GM04503 (cell line): ENCODE results near the gene INPP5D.
A peak's percentile ranks its signal among the peaks of the same experiment; 100 is the strongest.
"Not testable (repeated sequence)": the region's sequence is repeated elsewhere in the genome, so short reads cannot be mapped to it uniquely, and the experiment has no call there.

Experiments used
- DNase-seq: peaks from one replicate; pipeline ENCODE4 v3.0.0-alpha.2; 2012; ENCODE audit warnings: low read depth

INPP5D gene

GRCh38 chr2:233032551-233033320, 27.4 kb upstream of the INPP5D start, which contains the start of gene NEU2:
Gene NEU2 (plus strand): TSS chr2:233032672. CDS start chr2:233032672, 0 bp downstream.
- peak; percentile 52 for DNase-seq

GRCh38 chr2:233033672-233034071, 26.5 kb upstream of the INPP5D start:
- no peak for DNase-seq

- DNase-seq = no peak
Measured at GRCh38 chr2:233034091-233034882, 25.9 kb upstream of the INPP5D start.

- DNase-seq = no peak
Measured at GRCh38 chr2:233035426-233036161, 24.5 kb upstream of the INPP5D start.

GRCh38 chr2:233036162-233036838, 23.8 kb upstream of the INPP5D start:
- no peak for DNase-seq

- peak; percentile 77 for DNase-seq
Measured at GRCh38 chr2:233037078-233037477, 23.1 kb upstream of the INPP5D start.

GRCh38 chr2:233039212-233039845, 20.8 kb upstream of the INPP5D start:
- DNase-seq = no peak

GRCh38 chr2:233039846-233040530, 20.2 kb upstream of the INPP5D start:
- no peak for DNase-seq

GRCh38 chr2:233040571-233040970, 19.6 kb upstream of the INPP5D start:
- DNase-seq = no peak

GRCh38 chr2:233041722-233042323, 18.3 kb upstream of the INPP5D start:
- no peak for DNase-seq

GRCh38 chr2:233042549-233042948, 17.6 kb upstream of the INPP5D start:
- DNase-seq = no peak

GRCh38 chr2:233044974-233045605, 15.1 kb upstream of the INPP5D start:
- no peak for DNase-seq

- DNase-seq = no peak
Measured at GRCh38 chr2:233047206-233047605, 12.9 kb upstream of the INPP5D start.

- DNase-seq = no peak
Measured at GRCh38 chr2:233047667-233048066, 12.5 kb upstream of the INPP5D start.

- no peak for DNase-seq
Measured at GRCh38 chr2:233048569-233049193, 11.5 kb upstream of the INPP5D start.

- DNase-seq = no peak
Measured at GRCh38 chr2:233049194-233049761, 10.9 kb upstream of the INPP5D start.

- DNase-seq = no peak
Measured at GRCh38 chr2:233051241-233052149, 8.6 kb upstream of the INPP5D start.

GRCh38 chr2:233052517-233052916, 7.6 kb upstream of the INPP5D start:
- not testable (repeated sequence) for DNase-seq
